Measurements from ENCODE around the gene IGF2BP3.

IGF2BP3 gene

GRCh38 chr7:23472046-23472445 is 1.8 kb upstream of the IGF2BP3 start:
- no peak for DNase-seq (ENCODE audit: low spot score)

DNA sequence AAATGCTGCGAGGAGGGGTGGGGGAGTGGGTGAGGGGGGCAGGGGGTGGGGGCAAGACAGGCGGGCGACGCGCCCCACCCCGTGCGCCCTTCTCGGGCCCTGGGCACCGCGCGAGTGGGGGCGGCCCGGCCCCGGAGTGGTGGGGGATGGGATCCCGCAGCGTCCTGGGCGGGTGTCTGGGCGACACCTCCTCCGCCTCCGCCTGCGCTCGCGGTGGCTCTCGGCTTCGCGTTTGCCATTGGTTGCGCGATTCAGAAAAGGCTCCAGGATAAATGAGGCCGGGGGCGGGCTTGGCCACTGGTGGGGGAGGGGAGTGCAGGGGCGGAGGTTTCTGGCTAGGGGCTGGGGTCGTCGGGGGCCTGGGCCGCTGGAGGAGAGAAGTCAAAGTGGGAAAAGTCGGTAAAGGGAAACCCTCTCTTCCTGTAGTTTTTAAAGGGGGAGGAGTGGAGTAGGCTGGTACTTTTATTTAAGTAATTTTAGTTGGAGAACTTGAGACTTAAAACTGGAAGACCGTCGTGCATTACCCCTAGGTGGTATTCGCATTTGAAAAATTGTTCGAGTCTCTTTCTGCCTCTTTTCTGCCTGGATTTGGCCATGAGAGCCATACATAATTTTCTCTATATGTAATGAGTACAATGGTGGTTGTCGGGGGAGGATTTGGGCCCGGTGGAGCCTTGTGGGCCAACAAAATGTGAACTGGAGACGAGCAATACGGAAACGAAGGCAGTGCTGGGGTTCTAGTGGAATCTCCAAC is 992 bp upstream of the IGF2BP3 start:
- peak; percentile 58 for DNase-seq (ENCODE audit: low spot score)

GRCh38 chr7:23469961-23470250 is 385 bp downstream of the IGF2BP3 start:
- DNase-seq (ENCODE audit: low spot score), result no peak

- DNase-seq (ENCODE audit: low spot score), result no peak
Measured at GRCh38 chr7:23469150-23469960, 936 bp downstream of the IGF2BP3 start.

DNA sequence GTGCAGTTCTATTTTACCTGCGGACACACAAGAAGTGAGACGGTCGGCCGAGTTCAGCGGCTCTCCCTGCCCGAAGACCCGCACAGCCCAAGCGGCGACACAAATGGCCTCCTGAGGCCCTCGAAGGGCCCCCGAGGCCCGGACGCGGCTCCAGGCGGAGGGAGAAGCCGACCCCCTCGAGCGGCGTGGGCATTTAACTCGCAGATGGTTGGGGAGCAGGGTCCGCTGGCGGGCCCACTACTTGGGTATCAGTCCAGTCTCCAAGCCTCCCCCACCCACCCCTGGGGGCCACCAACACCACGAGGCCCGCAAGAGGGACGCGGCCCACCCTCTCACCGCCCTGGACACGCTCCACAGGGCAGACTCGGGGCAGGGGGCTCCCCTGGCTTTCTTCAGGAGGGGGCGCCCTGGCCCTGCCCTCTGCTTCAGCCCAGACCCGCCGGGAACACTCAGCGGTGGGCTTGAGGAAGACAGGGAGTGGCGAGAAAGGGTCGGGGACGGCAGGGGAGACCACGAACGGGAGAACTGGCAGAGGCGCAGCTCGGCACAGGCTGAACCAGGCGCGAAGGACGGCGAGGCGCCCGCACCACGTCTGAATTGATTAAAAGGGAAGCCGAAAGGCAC is 1.7 kb downstream of the IGF2BP3 start:
- no peak for DNase-seq (ENCODE audit: low spot score)

DNA sequence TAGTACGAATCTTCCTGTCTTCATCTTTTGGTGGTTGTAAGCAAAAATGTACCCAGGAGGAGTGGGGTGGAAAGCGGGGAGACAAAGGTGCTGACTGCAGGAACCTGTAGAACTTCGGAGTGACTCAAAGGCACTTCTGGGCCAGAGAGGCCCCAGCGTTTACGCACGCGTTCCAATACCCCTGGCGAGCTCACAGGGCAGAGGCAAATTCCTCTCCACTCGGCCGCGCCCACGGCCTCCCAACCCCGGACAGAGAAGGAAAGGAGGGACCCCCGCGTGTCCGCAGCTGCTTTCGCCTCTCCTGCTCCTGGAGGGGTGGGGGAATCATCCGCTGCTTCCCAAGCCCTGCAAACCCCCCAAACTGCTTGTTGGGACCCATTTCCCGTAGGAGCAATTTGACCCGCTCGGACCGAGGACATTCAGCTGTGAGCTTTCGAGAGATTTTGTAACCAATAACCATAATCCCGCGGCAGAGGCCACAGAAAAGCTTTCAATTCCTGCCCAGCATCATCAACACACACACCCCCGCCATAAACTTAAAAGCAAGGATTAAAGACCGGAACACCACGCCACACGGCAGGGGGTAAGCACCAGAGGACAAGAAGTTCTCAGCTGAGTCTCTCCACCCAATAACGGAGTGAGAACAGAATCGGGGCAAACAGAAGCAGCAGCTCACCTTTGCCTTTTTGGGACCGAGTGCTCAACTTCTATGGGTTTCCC is 2.3 kb downstream of the IGF2BP3 start:
- no peak for DNase-seq (ENCODE audit: low spot score)

DNA sequence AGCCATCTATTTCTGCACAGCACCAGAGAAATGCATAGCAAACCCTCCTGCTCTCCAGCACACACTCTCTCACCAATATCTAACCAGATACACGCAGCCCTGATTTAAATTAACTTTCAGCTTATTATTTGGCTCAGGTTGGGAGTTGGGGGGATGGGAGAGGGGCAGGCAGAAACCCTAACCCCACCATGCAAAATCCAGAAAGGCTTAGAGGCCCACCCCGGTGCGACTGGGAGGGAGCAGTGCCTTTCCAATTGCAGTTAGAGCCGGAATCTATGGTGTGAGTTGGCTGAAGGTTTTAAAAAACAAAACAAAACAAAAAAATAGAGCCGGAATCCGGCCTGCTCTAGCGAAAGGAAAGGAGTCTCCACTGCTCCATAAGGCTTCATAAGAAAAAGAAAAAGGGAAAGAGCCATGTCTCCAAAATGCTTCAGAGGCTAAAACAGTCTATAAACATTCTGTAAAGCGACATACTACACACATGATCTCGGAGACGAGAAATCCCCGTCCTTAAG is 2.9 kb downstream of the IGF2BP3 start:
- no peak for DNase-seq (ENCODE audit: low spot score)

GRCh38 chr7:23462846-23463245 is 7.4 kb downstream of the IGF2BP3 start:
- no peak for DNase-seq (ENCODE audit: low spot score)

- no peak for DNase-seq (ENCODE audit: low spot score)
Measured at GRCh38 chr7:23458044-23458443, 12.2 kb downstream of the IGF2BP3 start.

- no peak for DNase-seq (ENCODE audit: low spot score)
Measured at GRCh38 chr7:23456093-23456492, 14.2 kb downstream of the IGF2BP3 start.

DNA sequence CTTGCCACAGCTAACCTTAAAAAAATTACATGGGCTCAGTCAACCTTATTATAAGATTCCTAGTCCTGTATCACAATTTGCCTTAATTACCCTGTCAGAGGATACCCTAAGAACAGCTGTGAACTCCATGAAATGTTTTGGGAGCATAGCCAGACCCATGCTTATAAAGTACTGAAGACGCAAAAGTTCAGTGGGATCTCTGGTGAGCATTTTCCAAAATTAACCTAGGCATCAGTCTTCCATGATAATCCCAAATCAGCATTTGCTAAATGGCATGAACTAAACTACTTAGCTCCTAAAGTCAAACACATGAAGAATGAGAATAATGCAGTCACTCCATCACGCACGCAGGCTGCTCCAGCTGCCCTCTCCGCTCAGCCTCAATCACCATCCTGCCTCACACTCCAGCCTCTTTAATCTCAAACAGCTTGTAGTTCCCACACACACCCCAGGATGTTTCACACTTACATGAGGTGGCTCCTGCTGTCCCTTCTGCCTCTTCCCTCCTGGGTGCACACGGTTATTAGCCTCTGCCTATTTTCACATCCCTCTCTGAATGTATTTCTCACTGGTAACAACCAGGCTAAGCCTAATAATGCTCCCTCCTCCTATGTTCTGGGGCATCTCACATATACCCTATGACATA is 15.3 kb downstream of the IGF2BP3 start:
- DNase-seq (ENCODE audit: low spot score), result no peak

GRCh38 chr7:23450518-23450917 is 19.8 kb downstream of the IGF2BP3 start:
- DNase-seq (ENCODE audit: low spot score), result no peak

- DNase-seq (ENCODE audit: low spot score), result no peak
Measured at GRCh38 chr7:23449941-23450340, 20.4 kb downstream of the IGF2BP3 start.

DNA sequence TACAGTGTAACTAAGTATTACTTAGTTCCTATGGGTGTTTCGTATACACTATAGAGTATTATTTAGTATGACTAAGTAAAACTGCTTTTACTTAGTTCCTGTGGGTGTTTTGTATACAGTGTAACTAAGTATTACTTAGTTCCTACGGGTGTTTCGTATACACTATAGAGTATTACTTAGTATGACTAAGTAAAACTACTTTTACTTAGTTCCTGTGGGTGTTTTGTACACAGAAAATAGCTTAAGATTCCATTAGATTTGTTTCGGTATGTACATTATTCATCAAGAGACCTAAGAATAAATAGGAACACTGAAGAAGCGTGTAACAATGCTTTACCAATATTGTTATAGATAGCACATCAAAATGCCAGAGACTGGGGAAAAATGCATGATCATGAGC is 25.0 kb downstream of the IGF2BP3 start:
- DNase-seq (ENCODE audit: low spot score), result no peak

GRCh38 chr7:23443974-23444373 is 26.3 kb downstream of the IGF2BP3 start:
- no peak for DNase-seq (ENCODE audit: low spot score)

- DNase-seq (ENCODE audit: low spot score), result no peak
Measured at GRCh38 chr7:23438171-23438570, 32.1 kb downstream of the IGF2BP3 start.

DNA sequence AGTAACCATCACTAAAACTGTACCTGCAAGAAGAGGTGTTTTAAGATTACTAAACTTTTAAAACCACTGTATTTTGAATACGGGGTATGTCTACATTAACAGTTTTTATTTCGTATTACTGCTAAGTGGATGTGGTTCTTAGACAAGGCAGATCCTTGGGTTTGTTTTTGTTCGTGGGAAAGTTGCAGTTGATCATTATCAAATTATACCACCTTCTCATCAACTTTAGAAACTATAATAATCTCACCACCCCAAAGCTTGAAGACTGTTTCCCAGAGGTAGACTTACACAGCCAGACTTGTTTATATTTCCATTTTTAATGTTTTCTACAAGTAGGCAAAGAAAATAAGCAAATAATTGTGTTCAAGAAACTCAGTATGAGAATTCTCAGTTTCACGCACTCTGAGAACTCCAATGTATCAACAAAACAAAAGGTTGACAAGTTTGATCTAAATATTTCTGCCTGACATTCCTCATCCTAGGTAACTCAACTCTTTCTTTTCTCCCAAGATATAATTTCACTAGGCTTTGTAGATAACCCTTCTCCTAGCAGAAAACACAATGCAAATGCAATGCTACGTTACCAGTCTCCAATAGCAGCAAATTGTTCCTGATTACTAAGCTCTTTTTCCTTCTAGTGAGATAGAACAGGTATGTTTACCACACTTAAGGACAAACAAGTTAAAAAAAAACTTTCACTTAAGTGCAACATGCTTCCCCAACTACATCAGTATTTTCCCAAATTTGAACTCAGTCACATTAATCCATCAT is 36.0 kb downstream of the IGF2BP3 start:
- DNase-seq (ENCODE audit: low spot score), result no peak

GRCh38 chr7:23431702-23432199 is 38.5 kb downstream of the IGF2BP3 start:
- no peak for DNase-seq (ENCODE audit: low spot score)

- no peak for DNase-seq (ENCODE audit: low spot score)
Measured at GRCh38 chr7:23430893-23431259, 39.4 kb downstream of the IGF2BP3 start.

DNA sequence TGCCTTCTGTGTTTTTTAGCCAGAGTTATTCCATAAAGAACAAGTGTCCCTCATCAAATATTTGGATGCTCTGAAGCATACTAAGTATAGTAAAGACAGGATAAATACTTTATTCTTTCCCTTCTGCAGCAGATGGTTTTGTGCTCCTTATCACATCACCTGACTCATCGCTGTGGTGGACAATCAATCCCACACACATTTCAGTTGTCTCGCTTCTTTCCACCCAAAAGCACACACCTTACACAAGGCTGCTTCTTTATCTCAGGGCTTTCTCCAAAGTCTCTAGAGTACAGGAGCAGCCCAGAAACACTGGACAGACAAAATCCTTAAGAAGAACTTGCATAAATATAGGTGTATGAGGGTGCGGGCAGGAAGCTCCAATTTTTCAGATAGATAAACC is 43.4 kb downstream of the IGF2BP3 start:
- DNase-seq (ENCODE audit: low spot score), result no peak

DNA sequence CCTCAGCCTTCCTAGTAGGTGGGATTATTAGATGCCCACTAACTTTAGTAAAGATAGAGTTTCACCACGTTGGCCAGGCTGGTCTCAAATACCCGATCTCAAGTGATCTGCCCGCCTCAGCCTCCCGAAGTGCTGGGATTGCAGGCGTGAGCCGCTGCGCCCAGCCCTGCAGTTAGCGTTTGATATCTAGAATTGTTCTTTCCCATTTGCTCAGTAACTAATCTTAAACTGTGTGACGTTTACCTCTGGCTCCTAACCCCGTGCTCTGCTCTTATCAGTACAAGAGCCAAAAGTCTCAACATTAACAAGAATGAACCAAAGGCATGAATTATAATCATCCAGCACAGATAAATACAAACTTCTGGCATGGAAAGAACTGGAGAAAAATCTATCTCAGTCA is 47.4 kb downstream of the IGF2BP3 start:
- DNase-seq (ENCODE audit: low spot score), result no peak
